DMS79 (cell line): Measurements from ENCODE around the gene KRTAP2-2.

Experiments used
- DNase-seq: peaks from one replicate; lab custom pipeline; 2025; lab: John Stamatoyannopoulos, UW

Gene KRTAP2-2

GRCh38 chr17:41020336-41020735, 34.7 kb downstream of the KRTAP2-2 start:
- no peak for DNase-seq

GRCh38 chr17:41019415-41019814, 35.6 kb downstream of the KRTAP2-2 start:
- no peak for DNase-seq

DNA sequence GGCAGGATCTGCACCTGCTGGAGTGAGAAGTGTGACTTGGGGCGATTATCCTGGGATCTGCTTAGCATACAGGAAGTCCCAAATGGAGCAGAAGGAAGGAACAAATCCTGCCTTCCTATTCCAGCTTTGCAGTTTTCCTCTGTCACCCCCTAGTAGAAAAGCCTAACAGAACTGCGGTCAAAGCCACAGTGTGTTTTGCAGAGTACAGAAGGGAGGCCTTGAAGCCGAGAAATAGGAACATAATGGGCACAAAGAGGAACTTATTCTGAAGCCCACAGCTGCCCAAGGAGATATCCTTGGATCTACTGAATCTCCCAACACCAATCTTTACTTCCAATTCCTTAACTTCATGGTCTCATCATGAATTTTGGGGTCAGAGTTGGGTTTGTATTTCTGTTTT, 36.5 kb downstream of the KRTAP2-2 start:
- no peak for DNase-seq

DNA sequence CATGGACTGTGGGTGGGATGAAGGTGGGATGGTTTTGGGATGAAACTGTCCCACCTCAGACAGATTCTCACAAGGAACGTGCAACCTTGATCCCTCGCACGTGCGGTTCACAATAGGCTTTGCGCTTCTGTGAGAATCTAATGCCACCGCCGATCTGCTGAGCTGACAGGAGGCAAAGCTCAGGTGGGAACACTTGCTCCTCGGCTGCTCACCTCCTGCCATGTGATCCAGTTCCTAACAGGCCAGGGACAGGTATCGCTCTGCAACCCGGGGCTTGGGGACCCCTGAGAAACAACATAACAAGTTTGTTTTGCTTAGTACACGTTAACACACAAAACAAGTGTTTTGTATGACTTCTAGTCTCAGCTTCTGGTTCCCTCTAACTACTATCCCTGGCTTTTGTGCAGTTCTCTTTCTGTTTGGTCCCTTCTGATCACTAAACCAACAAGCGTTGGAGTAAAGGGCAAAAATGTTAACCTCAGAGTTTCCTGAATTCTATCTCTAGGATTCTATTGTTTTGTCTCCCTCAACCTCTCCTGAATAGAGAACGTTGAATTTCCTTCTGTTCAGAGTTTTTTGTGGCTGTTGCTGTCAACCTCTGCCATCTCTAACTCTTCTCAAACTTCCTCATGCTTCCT, 38.3 kb downstream of the KRTAP2-2 start:
- DNase-seq = no peak

- DNase-seq = no peak
Measured at GRCh38 chr17:41015454-41015853, 39.6 kb downstream of the KRTAP2-2 start.

DNA sequence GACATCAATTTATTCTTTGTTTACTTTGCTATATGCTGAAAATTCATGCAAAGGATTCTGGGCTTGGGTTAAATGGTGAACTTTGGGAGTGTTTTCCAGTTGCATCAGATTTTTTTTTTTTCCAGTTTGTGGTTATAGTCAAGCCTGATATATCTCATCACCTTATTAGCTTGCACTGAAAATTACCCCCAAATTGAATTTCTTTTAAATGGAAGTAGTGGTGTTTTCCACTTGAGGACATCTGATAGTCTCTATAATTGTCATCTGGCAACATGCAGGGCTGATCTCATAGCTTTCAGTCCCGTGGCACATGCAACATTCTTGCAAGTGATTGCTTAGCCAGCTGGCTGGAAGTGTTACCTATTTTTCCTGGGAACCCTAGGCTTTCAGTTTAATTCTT, 41.4 kb downstream of the KRTAP2-2 start:
- no peak for DNase-seq

DNA sequence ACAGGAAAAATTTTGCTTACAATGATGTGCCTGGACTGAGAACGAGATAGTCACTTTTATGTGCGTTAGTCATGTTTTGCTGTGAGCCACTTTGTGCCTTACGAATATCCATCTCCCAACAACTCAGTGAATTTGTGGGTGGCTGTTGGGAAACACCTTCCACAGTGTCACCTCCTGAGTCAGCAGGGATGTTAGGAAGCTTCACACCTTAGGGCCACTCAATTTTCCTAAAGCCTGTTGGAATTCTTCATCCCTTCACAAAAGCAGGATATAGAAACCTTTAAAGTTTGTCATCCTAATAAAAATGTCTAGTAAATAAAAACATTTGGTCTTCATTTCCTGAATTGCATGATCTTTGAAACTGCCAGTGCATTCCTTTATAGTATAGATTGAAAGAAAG, 41.8 kb downstream of the KRTAP2-2 start:
- DNase-seq = no peak

DNA sequence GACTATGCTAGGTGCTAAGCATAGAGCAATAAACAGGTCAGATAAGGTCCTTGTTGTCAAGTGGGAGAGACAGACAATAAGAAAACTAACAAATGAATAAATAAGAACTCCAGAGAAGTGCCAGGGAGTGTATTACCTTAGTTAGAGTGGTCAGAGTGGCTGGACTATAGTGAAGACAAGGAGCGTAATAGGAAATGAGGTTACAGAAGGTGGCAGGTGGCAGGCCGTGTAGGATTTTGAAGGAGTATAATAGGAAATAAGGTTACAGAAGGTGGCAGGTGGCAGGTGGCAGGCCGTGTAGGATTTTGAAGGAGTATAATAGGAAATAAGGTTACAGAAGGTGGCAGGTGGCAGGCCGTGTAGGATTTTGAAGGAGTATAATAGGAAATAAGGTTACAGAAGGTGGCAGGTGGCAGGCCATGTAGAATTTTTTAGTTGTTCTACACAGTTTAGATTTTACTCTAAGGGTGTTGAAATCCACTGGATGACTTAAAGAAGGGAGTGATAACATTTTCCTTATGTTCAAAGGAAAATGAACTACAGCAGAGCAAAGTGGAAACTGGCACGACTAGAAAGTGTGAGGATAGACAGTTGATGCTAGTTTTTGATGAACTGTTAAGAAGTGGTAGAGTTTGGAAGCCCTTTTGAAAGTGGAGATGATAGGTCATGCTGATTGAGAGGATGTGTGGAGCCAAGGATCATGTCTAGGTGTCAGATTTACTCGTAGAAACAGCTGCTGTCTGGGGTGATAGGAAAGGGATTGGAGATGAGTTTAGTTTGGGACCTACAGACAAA, 42.5 kb downstream of the KRTAP2-2 start:
- DNase-seq = no peak

GRCh38 chr17:41010441-41010840, 44.6 kb downstream of the KRTAP2-2 start:
- no peak for DNase-seq

DNA sequence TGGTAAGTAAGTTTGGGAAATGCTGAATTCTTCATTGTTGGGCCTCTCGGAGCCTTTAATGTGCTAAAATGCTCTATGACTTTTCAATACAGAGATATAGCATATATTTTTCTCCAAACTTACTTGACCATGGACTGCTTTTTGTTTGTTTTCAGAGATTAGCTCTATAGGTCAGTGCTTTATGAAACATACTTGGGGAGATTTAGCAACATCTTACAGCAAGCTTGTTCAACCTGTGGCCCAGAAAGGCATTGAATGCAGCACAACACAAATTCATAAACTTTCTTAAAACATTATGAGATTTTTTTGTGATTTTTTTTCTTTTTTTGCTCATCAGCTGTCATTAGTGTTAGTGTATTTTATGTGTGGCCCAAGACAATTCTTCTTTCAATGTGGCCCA, 45.1 kb downstream of the KRTAP2-2 start:
- no peak for DNase-seq

GRCh38 chr17:41009301-41009760, 45.7 kb downstream of the KRTAP2-2 start:
- peak; percentile 9 for DNase-seq

DNA sequence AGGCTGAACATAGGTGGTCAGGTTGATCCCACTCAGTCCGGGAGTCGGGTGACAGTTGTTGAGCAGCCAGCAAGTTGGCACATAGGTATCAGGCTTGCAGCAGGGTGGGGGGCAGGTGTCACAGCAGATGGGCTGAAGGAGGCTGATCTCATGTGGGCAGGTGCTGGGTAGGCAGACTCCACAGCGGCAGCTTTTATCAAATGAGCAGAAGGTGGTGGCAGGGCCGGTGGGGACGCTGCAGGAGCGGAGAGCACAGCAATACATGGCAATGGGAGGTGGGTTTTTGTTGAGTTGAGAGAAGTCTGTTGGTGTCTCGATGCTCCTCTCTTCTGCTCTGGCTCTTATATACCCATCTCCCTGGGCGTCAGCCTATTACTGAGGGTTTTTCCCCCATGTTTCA, 46.2 kb downstream of the KRTAP2-2 start, which contains the start of gene KRTAP3-1:
KRTAP3-1 (minus strand) TSS at position 318 of the 400 bp plus-strand sequence; CDS start at position 264, 54 bp downstream.
- DNase-seq = peak; percentile 6
